ENCODE results near the gene PRRX2.

DNA sequence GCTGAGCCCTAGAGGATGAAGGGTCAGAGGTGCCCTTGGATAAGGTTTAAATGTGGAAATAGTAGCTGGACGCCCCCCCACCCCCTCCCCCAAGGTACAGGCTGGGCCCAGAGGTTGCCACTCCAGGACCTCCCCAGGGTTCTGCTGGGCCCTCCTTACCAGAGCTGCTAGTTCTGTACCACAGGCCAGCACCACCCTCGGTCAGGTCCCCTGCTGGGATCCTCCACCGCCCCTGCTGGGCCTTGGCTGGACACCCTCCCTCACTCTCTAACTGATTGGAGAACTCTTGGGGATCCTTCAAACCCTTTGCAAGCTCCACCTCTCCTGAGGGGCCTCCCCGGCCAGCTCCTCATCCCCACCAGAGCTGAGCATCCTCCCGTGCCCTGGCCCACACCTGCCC lies 52.5 kb downstream of the PRRX2 start:
- TF ChIP-seq, protein P1, sequence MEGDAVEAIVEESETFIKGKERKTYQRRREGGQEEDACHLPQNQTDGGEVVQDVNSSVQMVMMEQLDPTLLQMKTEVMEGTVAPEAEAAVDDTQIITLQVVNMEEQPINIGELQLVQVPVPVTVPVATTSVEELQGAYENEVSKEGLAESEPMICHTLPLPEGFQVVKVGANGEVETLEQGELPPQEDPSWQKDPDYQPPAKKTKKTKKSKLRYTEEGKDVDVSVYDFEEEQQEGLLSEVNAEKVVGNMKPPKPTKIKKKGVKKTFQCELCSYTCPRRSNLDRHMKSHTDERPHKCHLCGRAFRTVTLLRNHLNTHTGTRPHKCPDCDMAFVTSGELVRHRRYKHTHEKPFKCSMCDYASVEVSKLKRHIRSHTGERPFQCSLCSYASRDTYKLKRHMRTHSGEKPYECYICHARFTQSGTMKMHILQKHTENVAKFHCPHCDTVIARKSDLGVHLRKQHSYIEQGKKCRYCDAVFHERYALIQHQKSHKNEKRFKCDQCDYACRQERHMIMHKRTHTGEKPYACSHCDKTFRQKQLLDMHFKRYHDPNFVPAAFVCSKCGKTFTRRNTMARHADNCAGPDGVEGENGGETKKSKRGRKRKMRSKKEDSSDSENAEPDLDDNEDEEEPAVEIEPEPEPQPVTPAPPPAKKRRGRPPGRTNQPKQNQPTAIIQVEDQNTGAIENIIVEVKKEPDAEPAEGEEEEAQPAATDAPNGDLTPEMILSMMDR (conservative IDR thresholded peaks at IDR 0.05; ENCODE audit: low read depth in 2 of 2) = no peak
- TF ChIP-seq, protein P2, sequence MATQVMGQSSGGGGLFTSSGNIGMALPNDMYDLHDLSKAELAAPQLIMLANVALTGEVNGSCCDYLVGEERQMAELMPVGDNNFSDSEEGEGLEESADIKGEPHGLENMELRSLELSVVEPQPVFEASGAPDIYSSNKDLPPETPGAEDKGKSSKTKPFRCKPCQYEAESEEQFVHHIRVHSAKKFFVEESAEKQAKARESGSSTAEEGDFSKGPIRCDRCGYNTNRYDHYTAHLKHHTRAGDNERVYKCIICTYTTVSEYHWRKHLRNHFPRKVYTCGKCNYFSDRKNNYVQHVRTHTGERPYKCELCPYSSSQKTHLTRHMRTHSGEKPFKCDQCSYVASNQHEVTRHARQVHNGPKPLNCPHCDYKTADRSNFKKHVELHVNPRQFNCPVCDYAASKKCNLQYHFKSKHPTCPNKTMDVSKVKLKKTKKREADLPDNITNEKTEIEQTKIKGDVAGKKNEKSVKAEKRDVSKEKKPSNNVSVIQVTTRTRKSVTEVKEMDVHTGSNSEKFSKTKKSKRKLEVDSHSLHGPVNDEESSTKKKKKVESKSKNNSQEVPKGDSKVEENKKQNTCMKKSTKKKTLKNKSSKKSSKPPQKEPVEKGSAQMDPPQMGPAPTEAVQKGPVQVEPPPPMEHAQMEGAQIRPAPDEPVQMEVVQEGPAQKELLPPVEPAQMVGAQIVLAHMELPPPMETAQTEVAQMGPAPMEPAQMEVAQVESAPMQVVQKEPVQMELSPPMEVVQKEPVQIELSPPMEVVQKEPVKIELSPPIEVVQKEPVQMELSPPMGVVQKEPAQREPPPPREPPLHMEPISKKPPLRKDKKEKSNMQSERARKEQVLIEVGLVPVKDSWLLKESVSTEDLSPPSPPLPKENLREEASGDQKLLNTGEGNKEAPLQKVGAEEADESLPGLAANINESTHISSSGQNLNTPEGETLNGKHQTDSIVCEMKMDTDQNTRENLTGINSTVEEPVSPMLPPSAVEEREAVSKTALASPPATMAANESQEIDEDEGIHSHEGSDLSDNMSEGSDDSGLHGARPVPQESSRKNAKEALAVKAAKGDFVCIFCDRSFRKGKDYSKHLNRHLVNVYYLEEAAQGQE (IDR thresholded peaks at IDR 0.05; ENCODE audit: unreplicated experiment) = no peak
- no peak for TF ChIP-seq POLR2AphosphoS5 (IDR thresholded peaks at IDR 0.05; ENCODE audit: low read depth)

Data from GM23338 (cell line).